CD4-positive, alpha-beta T cell treated with Interleukin-15 for 1 hour (primary cell): ENCODE data around the gene PAK2.
A peak's percentile ranks its signal among the peaks of the same experiment; 100 is the strongest.
"Not testable (repeated sequence)": the region's sequence is repeated elsewhere in the genome, so short reads cannot be mapped to it uniquely, and the experiment has no call there.

ENCODE experiments used
- DNase-seq: peaks from one replicate; pipeline ENCODE4 v3.0.0-alpha.2; 2020

Gene PAK2

GRCh38 chr3:196736670-196737374, 2.8 kb upstream of the PAK2 start:
- DNase-seq: no peak

- no peak for DNase-seq
Observed at GRCh38 chr3:196737655-196738054, 2.0 kb upstream of the PAK2 start.

- DNase-seq: peak; percentile 32
Observed at GRCh38 chr3:196740481-196741248, 1.0 kb downstream of the PAK2 start.

GRCh38 chr3:196741249-196741889, 1.7 kb downstream of the PAK2 start:
- no peak for DNase-seq

GRCh38 chr3:196743569-196743968, 3.9 kb downstream of the PAK2 start:
- DNase-seq: not testable (repeated sequence)

DNA sequence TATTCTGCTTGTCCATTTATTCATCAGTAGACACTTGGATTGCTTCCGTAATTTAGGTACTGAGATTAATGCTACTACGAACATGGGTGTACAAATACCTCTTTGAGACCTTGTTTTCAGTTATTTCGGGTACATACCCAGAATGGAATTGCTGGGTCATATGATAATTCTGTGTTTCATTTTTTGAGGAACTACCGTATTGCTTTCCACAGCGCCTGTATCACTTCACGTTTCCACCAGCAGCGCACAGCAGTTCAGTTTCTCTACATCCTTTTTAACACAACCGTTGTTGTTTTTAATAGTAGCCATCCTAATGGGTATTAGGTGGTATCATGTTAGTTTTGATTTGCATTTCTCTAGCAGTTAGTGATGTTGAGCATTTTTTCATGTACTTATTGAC, 9.5 kb downstream of the PAK2 start:
- no peak for DNase-seq

GRCh38 chr3:196753201-196753600, 13.5 kb downstream of the PAK2 start:
- no peak for DNase-seq

- DNase-seq: no peak
Observed at GRCh38 chr3:196754091-196754981, 14.7 kb downstream of the PAK2 start.

DNA sequence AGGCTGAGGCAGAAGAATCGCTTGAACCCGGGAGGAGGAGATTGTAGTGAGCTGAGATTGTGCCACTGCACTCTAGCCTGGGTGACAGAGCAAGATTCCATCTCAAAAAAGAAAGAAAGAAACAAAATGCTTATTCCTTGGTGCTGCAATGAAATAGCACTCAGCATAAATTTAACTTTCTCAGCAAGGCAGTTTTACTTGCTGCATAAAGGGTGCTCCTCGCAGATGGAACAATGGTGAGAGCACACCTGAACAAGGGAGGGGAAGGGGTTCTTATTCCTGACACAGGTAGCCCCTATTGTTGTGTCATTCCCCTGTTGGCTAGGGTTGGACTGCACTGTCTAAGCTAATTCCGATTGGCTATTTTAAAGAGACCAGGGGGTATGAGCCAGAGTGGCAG, 17.1 kb downstream of the PAK2 start:
- DNase-seq: no peak

DNA sequence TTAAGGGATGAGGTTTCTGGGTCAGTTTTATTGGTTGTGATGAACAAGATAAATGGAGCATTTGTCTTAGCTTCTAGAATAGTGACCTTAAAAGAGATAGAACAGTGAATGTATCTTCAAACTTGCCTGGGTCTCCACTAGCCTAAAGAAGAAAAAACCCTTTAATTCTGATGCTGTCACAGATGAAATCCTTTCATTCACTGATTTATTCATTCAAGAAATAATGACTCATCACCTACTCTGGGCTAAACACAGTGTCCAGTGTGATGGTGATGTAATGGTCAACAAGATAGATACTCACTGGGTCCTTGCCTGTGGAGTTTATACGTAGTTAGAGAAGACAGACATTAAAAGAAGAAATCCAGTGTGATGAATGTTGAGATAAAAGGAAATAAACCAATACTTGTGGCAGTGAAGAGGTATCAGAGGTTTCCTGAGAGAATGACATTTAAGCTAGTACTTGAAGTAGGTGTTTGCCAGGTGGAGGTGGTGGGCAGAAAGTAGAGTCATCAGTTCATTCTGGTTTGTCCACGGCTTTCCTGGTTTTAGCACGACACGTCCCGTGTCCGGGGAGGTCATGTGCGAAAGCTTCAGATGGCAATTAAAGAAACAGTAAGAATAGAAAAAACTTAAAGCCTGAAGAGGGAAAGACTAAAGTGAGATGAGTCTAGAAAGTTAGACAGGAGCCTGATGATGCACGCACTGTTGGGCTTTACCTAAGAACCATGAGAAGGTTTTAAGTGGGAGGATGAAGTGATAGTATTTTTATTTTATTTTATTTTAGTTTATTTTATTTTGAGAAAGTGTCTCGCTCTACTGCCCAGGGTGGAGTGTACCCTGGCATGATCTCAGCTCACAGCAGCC, 18.5 kb downstream of the PAK2 start:
- DNase-seq: no peak

DNA sequence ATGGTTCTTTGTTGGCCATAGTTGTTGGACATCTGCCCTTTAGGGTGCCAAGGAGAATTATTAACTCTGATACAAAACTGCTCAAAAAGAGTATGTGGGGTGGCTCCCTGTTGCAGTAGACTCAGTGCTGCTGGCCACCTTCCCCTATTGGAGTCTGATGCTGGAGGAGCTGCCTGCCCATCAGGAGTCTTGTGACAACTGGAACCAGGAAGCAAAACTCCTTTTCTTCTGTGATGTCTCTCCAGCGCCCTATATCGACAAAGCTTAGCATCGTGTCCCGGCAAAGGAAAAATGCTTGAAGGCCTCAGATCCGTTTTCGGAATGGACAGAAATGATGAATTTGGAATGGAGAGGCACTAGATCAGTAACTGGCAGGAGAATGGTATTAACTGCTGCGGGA, 23.5 kb downstream of the PAK2 start:
- no peak for DNase-seq

GRCh38 chr3:196765454-196765853, 25.8 kb downstream of the PAK2 start:
- no peak for DNase-seq

DNA sequence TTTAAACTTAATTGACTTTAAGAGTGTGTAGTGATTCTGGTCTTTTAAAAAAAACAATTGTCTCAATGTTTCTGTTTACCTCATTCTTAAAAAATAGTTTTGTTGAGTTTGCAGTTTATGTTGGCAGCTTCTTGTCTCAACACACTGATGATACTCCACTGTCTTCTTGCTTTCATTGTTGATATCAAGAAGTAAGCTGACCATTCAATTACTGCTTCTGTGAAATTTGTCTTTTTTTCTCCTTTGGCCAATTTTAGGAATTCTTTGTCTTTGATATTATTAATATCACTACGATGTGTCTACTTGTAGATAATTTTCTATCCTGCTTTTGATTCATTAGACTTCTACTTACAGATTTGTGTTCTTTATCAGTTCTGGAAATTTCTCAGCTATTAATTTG, 31.4 kb downstream of the PAK2 start:
- no peak for DNase-seq

- DNase-seq: no peak
Observed at GRCh38 chr3:196772102-196772501, 32.4 kb downstream of the PAK2 start.

DNA sequence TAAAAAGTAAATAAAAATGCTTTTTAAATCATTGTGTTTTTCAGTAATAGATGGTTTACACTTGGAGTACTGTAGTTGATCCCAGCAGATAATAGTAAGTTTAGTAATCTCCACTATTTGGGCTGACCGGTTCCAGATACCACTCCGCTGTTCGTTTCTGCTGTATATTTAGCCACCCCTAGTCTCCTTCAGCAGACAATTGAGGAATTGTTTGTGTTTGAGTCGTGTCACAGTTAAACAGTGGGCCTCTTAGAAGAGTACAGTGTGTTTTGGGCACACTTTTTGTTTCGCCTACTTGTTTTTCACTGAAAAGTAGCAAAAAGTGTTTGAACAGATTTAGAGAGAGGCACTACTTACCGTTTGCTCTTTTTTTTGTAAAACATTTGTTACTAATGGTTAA, 33.2 kb downstream of the PAK2 start:
- no peak for DNase-seq

DNA sequence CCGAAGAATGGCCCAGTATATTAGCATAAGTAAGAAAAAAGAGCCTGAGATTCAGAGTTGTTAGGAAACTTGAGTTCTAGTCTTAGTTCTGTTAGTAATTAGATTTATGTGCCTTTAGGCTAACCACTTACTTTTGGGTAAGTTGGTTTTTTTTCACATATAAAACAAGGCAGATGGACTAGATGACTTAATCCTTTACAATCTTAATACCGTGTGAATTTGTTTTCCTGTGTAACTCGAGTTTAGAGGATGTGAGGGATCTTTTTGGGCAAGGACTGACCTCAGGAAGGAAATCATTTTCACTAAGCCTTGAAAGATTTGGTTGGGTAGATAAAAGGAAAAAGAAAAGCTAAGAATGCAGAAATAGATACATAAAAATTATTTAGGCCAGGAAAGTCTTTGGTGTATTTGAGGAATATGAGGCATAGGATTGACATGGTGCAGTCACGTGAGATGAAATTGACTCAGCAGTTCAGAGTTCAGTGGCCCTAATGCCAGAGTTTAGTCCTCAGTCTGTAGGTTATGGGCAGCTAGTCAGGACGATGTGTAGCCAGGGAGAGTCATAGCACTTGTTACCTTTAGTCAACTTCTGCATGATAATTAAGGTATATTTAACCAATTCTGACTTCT, 34.6 kb downstream of the PAK2 start:
- DNase-seq: no peak

- no peak for DNase-seq
Observed at GRCh38 chr3:196774848-196775422, 35.3 kb downstream of the PAK2 start.

- DNase-seq: no peak
Observed at GRCh38 chr3:196775938-196776337, 36.3 kb downstream of the PAK2 start.

GRCh38 chr3:196777836-196778235, 38.2 kb downstream of the PAK2 start:
- no peak for DNase-seq

- no peak for DNase-seq
Observed at GRCh38 chr3:196778755-196779154, 39.1 kb downstream of the PAK2 start.

DNA sequence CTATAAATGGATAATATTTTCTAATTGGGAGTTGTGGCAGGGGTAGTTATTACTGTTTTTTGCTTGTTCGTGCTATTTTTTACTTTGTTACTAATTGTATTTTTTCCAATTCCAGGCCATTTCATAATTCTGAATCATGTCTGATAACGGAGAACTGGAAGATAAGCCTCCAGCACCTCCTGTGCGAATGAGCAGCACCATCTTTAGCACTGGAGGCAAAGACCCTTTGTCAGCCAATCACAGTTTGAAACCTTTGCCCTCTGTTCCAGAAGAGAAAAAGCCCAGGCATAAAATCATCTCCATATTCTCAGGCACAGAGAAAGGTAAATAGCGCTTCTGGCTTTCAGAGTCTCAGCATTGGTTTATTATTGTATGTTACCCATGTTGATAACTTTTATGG, 42.9 kb downstream of the PAK2 start:
- no peak for DNase-seq
